HG02588 (cell line): ENCODE data around the gene NCCRP1.

Source experiments
- ATAC-seq: cut with Tn5 transposase; IDR thresholded peaks from one replicate; pipeline ENCODE4 v1.9.1; 2021; ENCODE audit warnings: mild to moderate bottlenecking, moderate library complexity; ENCODE audit not compliant: unreplicated experiment

NCCRP1 gene

GRCh38 chr19:39196860-39197562, at the start of gene NCCRP1:
NCCRP1 (plus strand) TSS chr19:39196964; CDS start chr19:39196983, 19 bp downstream.
- no peak for ATAC-seq

GRCh38 chr19:39147480-39147879, 49.3 kb upstream of the NCCRP1 start:
- ATAC-seq = no peak

DNA sequence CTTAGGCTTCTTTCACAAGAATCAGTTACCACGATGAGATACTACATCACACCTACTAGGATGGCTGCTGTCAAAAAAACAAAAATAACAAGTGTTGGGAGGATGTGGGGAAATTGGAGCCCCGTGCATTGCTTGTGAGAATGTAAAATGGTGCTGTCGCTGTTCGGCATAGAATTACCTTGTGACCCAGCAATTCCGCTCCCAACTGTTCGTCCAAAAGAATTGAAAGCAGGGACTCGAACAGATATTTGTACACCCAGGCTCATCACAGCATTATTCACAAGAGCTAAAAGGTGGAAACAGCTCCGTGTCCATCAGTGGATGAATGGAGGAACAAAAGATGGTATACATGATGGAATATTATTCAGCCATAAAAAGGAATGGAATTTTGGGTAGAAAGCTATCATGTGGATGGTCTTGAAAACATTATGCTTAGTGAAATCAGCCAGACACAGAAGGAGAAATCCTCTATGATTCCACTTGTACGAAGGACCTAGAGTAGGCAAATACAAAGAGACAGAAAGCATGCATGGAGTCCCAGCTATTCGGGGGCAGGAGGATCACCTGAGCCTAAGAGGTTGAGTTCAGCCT, 47.7 kb upstream of the NCCRP1 start:
- no peak for ATAC-seq

DNA sequence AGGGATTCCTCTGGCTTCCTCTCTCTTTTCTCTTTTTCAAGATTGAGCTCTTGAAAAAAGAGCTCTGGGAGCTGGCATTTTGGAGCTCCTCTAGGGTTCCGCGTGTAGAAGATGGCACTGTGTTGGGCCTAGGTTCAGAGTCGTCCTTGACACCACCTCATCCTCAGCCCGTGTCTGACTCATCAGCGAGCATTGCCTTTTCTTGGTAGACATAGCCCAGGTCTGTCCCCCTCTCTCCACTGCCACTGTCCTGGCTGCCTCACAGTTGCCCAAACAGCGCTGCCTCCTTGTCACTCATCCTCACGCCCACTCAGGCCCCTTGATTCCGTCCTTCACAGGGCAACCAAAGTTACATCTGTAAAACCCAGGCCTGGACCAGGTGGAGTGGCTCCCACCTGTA, 46.5 kb upstream of the NCCRP1 start:
- no peak for ATAC-seq

DNA sequence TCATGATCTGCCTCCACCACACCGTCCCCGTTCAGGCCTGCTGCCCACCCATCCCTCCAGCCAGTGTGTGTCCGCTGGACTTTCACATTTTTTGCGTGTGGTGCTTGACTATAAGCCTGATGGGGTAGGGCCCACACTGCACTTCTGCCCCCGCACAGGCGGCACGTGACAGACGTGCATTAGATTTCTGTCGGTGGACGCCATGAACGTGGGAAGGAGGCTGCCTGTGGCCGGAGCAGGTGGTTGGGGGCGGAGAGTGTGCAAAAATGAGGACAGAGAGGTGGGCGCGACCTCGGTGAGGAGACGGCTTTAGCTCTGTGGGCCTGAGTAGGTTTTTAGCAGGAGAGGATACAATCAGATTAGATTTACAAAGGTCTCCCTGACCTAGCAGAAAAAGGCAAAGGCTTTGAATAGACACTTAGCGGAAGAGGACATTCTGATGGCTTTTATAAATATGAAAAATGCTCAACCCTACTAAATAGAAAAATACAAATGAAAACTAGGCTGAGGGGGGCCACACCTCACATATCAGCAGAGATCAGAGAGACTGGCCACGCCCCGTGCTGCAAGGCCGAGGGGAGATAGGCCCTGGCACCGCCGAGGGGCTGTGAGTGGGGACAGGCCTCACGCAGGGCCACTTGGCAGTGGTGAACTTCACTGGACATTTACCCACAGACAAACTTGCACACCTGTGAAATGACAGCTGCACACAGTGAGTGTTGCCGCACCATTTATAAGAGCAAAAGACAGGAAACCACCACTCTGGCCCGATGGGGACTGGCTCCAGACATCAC, 45.8 kb upstream of the NCCRP1 start:
- no peak for ATAC-seq

DNA sequence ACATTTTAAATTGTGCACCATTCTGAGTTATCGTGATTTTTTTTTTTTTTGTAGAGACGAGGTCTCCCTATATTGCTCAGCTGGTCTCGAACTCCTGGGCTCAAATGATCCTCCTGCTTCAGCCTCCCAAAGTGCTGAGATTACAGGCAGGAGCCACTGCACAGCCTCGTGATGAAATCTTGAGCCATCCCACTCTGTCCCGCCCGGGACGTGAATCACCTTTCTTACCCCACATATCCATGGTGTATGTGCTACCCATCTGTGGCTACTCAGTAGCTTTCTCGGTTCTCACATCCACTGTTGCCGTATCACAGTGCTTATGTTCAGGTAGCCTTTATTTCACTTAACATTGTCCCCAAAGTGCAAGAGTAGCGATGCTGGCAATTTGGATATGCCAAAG, 44.7 kb upstream of the NCCRP1 start:
- no peak for ATAC-seq

GRCh38 chr19:39154100-39154628, 42.6 kb upstream of the NCCRP1 start:
- ATAC-seq = no peak

DNA sequence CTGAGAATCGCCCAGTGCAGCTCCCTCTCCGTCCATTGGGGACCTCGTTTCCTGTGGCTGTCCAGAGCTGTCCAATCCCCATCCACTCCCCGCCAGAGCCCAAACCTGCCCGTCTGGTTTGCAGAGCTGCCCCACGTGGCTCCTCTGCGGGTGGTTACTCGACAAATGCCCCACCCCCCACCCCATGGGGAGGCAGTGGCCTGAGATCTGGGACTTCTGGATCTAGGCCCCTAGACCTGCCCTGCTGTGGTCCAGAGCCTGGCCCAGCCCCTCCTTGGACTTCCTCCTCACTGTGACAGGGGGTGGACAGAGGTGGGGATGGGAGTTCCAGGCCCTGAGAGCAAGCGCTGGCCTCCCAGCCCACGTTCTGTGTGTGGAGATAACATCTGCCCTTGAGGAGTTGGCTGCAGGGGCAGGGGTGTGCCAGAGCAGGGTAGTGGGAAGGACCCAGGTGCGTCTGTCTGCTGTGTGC, 42.1 kb upstream of the NCCRP1 start:
- no peak for ATAC-seq

DNA sequence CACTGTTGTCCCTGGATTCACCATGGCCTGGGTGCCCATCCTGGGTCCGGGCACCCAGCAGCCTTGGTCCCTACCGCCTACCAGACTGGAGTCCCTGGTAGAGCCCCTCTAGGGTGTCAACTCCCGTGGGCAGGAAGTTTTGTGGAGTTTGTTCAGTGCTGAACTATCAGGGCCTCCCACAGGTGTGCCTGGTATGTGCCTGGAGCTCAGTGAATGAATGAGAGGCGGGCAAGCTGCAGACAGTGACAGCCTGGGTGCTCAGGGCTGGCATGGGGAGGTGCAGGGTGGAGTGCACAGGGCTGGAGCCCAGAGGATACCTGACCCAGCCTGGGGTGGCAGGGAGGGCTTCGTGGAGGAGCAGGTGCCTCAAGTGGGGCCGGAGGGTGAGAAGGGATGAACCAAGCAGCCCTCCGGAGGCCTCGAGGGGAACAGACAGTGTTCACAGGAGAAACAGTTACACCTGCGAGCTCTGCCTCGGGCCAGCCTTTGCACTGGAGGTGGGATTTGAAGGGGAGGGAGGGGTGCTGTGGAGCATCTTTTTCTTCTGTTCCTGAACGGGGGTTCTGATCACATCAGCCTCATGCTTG, 41.6 kb upstream of the NCCRP1 start:
- ATAC-seq = no peak

- no peak for ATAC-seq
Measured at GRCh38 chr19:39155741-39156140, 41.0 kb upstream of the NCCRP1 start.

DNA sequence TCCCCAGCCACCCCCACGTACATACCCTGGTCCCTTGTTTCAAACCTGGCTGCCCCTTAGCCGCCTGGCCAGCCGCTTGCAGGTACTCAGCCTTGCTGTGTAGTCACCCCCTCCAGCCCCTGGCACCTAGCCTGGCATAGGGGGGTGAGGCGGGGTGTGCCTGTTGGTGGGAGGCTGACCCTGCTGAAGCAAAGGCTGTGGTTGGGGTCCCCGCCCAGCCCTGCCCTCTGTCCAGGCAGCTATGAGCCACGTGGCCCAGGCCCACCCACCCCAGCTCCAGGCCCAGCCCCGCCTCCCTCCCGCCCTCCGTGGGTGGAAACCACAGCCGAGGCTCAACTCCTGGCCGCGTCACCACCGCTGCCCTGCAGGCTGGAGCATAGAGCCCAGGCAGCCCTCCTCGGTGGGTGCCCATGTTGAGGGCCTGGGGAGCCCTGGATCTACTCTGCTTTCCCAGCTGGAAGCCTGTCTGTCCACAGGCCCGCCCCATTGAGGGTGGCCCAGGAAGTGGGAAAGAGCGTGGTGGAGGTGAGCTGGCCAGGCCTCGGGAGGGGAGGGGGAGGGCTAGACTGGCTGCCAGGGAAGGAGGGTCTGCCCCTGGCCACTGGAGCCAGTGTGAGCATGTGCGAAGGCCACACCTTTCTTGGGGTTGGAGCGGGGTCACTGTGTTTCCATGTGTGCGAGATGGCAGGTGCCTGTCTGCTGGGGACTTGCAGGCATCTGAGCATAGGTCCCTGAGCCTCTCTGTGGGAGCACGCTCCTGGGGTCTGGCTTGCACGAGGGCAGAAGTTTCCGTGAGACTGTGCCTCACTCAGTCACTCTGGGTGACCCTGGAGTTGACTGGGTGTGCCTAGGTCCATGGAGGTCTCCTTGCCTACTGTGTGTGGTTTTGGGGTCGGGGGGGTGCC, 40.2 kb upstream of the NCCRP1 start:
- ATAC-seq = no peak

GRCh38 chr19:39157275-39157996, 39.3 kb upstream of the NCCRP1 start:
- ATAC-seq = no peak

- ATAC-seq = no peak
Measured at GRCh38 chr19:39157997-39158389, 38.8 kb upstream of the NCCRP1 start.

DNA sequence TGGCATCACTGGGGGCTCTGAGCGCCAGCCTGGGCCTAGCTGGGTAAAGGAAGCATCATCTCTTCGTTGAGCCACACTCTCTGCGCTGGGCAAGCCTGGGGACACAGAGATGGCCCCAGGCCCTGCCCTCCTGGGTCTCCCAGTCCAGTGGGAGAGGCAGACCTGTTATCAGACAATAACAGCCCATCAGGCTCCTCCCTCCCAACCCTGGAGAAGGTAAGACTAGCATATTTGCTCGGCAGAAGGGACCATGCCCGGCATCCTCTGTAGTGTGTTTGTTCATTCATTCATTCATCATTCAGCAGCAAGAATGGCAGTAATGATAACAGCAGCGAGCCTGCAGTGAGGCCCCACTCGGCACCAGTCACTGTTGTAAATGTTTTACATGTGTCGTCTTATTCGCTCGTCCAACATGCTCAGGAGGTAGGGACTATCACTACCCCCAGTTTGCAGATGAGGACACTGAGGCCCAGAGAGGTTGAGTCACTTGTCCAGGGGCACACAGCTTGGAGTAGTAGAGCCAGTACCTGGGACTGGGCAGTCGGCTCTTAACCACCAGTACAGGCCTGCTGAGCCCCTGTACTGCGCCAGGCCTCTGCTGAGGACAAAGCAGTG, 38.0 kb upstream of the NCCRP1 start:
- no peak for ATAC-seq

DNA sequence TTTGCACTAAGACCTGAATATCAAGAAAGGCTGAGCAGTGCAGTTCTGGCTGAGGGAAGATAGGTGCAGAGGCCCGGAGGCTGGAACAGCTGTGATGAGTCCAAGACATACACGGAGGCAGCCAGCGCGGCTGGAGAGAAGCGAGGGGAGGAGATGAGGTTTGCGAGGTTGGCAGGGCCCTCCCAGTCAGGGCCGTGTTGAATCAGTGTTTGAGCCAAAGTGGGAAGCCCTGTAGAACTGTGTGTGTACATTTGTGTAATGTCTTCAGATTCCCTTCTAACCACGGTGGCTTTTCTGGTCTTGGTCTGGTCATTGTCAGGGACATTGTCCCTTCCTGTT, 36.3 kb upstream of the NCCRP1 start:
- no peak for ATAC-seq

GRCh38 chr19:39160889-39161672, 35.7 kb upstream of the NCCRP1 start:
- no peak for ATAC-seq

- ATAC-seq = no peak
Measured at GRCh38 chr19:39162441-39163043, 34.2 kb upstream of the NCCRP1 start.

- ATAC-seq = no peak
Measured at GRCh38 chr19:39163621-39164020, 33.1 kb upstream of the NCCRP1 start.
